GM12874 (cell line): ENCODE measurements around the gene GOSR2.

Experiments used
- TF ChIP-seq, protein P1 (sequence below): IDR thresholded peaks from 2 replicates; pipeline ENCODE4 v1.5.1; 2011; ENCODE audit warnings: low read depth, mild to moderate bottlenecking, control low read depth, low read length, moderate library complexity; ENCODE audit not compliant: insufficient read depth

The GOSR2 gene

DNA sequence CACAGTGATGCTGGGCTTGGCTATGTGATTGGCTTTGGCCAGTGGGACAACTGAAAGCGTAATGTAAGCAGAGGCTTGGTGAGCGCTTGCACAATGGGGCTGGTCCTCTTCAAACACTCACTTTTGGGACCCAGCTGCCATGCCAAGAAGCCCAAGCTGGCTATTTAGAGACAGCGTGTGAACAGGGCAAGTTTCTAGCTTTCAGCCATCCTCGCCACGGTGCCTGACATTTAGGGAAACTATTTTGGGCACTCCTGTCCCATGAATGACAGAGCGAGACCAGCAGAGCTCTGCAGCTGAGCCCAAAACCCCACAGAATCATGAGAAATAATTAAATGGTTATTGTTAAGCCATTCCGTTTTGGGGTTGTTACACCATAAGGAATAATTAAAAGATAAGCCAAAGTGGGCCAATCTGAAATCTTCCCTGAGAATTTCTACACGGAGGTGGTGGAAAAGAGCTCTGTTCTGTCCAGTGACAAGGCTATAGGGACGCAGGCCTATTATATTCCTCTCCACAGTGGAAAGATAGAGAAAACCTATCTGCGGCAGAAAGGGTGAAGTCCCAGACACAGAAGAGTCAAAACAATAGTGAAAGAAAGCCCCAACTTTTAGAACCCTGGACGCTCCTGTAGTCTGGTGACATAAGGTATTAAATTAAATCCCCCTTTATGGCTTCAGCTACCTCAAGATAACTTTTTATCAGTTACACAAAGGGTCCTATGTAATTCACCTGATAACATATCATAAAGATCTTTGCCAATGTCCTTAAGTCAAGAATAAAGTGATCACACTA is 66.9 kb downstream of the GOSR2 start:
- TF ChIP-seq, protein P1, sequence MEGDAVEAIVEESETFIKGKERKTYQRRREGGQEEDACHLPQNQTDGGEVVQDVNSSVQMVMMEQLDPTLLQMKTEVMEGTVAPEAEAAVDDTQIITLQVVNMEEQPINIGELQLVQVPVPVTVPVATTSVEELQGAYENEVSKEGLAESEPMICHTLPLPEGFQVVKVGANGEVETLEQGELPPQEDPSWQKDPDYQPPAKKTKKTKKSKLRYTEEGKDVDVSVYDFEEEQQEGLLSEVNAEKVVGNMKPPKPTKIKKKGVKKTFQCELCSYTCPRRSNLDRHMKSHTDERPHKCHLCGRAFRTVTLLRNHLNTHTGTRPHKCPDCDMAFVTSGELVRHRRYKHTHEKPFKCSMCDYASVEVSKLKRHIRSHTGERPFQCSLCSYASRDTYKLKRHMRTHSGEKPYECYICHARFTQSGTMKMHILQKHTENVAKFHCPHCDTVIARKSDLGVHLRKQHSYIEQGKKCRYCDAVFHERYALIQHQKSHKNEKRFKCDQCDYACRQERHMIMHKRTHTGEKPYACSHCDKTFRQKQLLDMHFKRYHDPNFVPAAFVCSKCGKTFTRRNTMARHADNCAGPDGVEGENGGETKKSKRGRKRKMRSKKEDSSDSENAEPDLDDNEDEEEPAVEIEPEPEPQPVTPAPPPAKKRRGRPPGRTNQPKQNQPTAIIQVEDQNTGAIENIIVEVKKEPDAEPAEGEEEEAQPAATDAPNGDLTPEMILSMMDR, result no peak

- TF ChIP-seq, protein P1, result no peak
These were observed 68.7 kb downstream of the GOSR2 start for GRCh38 chr17:46991617-46992016.
